Loucy (cell line): Measurements from ENCODE around the gene DLX1.

Source experiments
- H2AFZ ChIP-seq: fragments of 200-600 bp; sonication (generic); 2 replicates; pipeline ENCODE4 v1.6.0; 2016; ENCODE audit warnings: antibody characterized with exemption, mild to moderate bottlenecking, low read length, moderate library complexity
- H3F3A ChIP-seq: fragments of 200-600 bp; 2 replicates; pipeline ENCODE4 v1.6.0; 2016; ENCODE audit warnings: antibody characterized with exemption, low read depth, mild to moderate bottlenecking
- H3K27me3 ChIP-seq: fragments of 200-600 bp; sonication (generic); 2 replicates; pipeline ENCODE4 v1.6.1; 2014; ENCODE audit warnings: low read length, mild to moderate bottlenecking; ENCODE audit not compliant: insufficient read depth, poor library complexity, severe bottlenecking
- H3K36me3 ChIP-seq: fragments of 200-600 bp; sonication (generic); 2 replicates; pipeline ENCODE4 v1.6.1; 2016; ENCODE audit warnings: low read length; ENCODE audit not compliant: insufficient read depth
- H3K4me1 ChIP-seq: fragments of 200-600 bp; sonication (generic); 2 replicates; pipeline ENCODE4 v1.5.1; 2014; ENCODE audit warnings: low read length, mild to moderate bottlenecking; ENCODE audit not compliant: insufficient read depth, poor library complexity, severe bottlenecking
- H3K4me2 ChIP-seq: fragments of 200-600 bp; sonication (generic); 2 replicates; pipeline ENCODE4 v1.6.0; 2014; ENCODE audit warnings: antibody characterized with exemption, low read length, low read depth, mild to moderate bottlenecking; ENCODE audit not compliant: poor library complexity, severe bottlenecking
- H3K4me3 ChIP-seq: fragments of 200-600 bp; sonication (generic); 2 replicates; pipeline ENCODE4 v1.5.1; 2014; ENCODE audit warnings: low read length, mild to moderate bottlenecking, mixed read lengths; ENCODE audit not compliant: poor library complexity, severe bottlenecking
- H3K79me2 ChIP-seq: fragments of 200-600 bp; sonication (generic); 2 replicates; pipeline ENCODE4 v1.6.1; 2014; ENCODE audit warnings: low read length; ENCODE audit not compliant: insufficient read depth
- H3K9ac ChIP-seq: fragments of 200-600 bp; sonication (generic); 2 replicates; pipeline ENCODE4 v1.6.0; 2014; ENCODE audit warnings: mild to moderate bottlenecking, low read depth, low read length, moderate library complexity; ENCODE audit not compliant: poor library complexity, severe bottlenecking
- H3K9me2 ChIP-seq: fragments of 200-600 bp; sonication (generic); replicated peaks from 2 replicates; pipeline ENCODE4 v1.6.1; 2016; ENCODE audit warnings: low read depth, low read length, mixed read lengths
- H3K9me3 ChIP-seq: fragments of 200-600 bp; sonication (generic); 2 replicates; pipeline ENCODE4 v1.6.1; 2014; ENCODE audit warnings: mild to moderate bottlenecking, antibody characterized with exemption, low read length, low read depth; ENCODE audit not compliant: insufficient read depth
- H4K20me1 ChIP-seq: fragments of 200-600 bp; sonication (generic); 2 replicates; pipeline ENCODE4 v1.6.0; 2014; ENCODE audit warnings: antibody characterized with exemption, low read length, mild to moderate bottlenecking; ENCODE audit not compliant: insufficient read depth, poor library complexity, severe bottlenecking
- CTCF ChIP-seq: fragments of 200-600 bp; sonication (generic); conservative IDR thresholded peaks from 2 replicates; pipeline ENCODE4 v1.5.1; 2014; ENCODE audit warnings: mild to moderate bottlenecking, antibody characterized with exemption, low read length
- EZH2phosphoT487 ChIP-seq: fragments of 200-600 bp; IDR thresholded peaks from 2 replicates; pipeline ENCODE4 v1.6.1; 2018; ENCODE audit warnings: antibody characterized with exemption, mild to moderate bottlenecking, moderate library complexity, borderline replicate concordance

DLX1 gene

GRCh38 chr2:172090044-172090961 lies 5.0 kb downstream of the DLX1 start:
- no peak for TF ChIP-seq CTCF
- no peak for TF ChIP-seq EZH2phosphoT487
- Histone ChIP-seq H3K27me3 (peaks cover 27% of the 10 kb centered on the region), H3K4me2 (no peak overlapping the region), H3F3A (no peaks in the 10 kb centered on the region; the same call in 1 of the 2 replicates), H3K4me3 (no peak overlapping the region), H3K9me3 (no peaks in the 10 kb centered on the region), H3K9ac (no peak overlapping the region), H3K79me2 (no peaks in the 10 kb centered on the region), H3K36me3 (no peaks in the 10 kb centered on the region), H3K4me1 (no peaks in the 10 kb centered on the region), H2AFZ (no peak overlapping the region), H4K20me1 (no peaks in the 10 kb centered on the region), H3K9me2 (no peaks in the 10 kb centered on the region)

GRCh38 chr2:172091000-172091641 lies 5.8 kb downstream of the DLX1 start:
- Histone ChIP-seq H2AFZ (no peak overlapping the region), H3K9me2 (no peaks in the 10 kb centered on the region), H3K4me2 (no peak overlapping the region), H4K20me1 (no peaks in the 10 kb centered on the region), H3K4me1 (peaks cover 3% of the 10 kb centered on the region), H3K36me3 (no peaks in the 10 kb centered on the region), H3K27me3 (peaks cover 27% of the 10 kb centered on the region), H3K9me3 (no peaks in the 10 kb centered on the region), H3F3A (no peaks in the 10 kb centered on the region; the same call in 1 of the 2 replicates), H3K9ac (no peak overlapping the region), H3K4me3 (no peak overlapping the region), H3K79me2 (no peaks in the 10 kb centered on the region)
- TF ChIP-seq CTCF (no peak), EZH2phosphoT487 (no peak)

GRCh38 chr2:172091761-172092566 lies 6.7 kb downstream of the DLX1 start:
- Histone ChIP-seq H3K27me3 (peaks cover 27% of the 10 kb centered on the region), H3K9me3 (no peaks in the 10 kb centered on the region), H3K9ac (no peak overlapping the region), H2AFZ (no peak overlapping the region), H3K4me2 (no peak overlapping the region), H4K20me1 (no peaks in the 10 kb centered on the region), H3K36me3 (no peaks in the 10 kb centered on the region), H3K4me3 (no peak overlapping the region), H3K4me1 (peaks cover 5% of the 10 kb centered on the region), H3K79me2 (no peaks in the 10 kb centered on the region), H3K9me2 (no peaks in the 10 kb centered on the region), H3F3A (no peaks in the 10 kb centered on the region; the same call in 1 of the 2 replicates)
- no peak for TF ChIP-seq CTCF
- TF ChIP-seq EZH2phosphoT487, result no peak
